Measurements from ENCODE around the gene BYSL.

DNA sequence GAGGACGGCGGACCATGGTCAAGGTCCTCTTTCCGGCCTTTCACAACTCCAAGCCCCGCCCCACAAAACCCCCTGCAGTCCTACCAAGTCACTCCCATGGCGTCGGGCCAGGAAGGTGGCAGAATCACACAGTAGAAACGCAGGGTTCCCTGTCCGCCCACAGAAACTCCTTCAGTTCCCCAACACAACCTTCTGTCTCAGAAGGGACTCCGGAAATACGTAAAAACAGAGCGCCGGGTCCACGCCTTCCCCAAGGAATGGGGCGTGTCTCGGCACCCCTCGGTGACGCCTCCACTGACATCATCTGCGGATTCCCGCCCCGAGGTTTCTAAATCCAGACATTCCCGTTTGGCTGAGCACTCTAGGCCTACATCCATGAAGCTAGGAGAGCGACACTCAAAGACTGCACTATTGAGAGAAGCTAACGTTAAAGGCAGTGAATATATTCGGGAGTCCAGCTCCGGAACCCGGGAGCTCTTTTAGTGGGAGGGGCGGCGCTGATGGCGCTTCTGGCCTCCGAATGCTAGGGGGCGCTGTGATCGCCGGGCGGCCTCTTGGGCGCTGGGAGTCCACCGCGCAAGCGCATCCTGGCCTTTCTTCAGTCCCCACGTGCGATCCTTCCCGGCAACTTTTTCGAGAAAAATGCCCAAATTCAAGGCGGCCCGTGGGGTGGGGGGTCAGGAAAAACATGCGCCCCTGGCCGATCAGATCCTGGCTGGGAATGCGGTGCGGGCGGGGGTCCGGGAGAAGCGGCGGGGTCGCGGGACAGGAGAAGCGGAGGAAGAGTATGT is at the start of gene BYSL, which contains the start of gene MED20:
- TF ChIP-seq RAD21 (IDR thresholded peaks at IDR 0.05): peak; percentile 45 to 55
- peak; percentile 86 to 96 for TF ChIP-seq GABPA (IDR thresholded peaks at IDR 0.05 in 1 of 2, conservative IDR thresholded peaks at IDR 0.05 in 1 of 2)
- peak; percentile 67 for TF ChIP-seq ATF3 (IDR thresholded peaks at IDR 0.05)
- TF ChIP-seq, protein P1, sequence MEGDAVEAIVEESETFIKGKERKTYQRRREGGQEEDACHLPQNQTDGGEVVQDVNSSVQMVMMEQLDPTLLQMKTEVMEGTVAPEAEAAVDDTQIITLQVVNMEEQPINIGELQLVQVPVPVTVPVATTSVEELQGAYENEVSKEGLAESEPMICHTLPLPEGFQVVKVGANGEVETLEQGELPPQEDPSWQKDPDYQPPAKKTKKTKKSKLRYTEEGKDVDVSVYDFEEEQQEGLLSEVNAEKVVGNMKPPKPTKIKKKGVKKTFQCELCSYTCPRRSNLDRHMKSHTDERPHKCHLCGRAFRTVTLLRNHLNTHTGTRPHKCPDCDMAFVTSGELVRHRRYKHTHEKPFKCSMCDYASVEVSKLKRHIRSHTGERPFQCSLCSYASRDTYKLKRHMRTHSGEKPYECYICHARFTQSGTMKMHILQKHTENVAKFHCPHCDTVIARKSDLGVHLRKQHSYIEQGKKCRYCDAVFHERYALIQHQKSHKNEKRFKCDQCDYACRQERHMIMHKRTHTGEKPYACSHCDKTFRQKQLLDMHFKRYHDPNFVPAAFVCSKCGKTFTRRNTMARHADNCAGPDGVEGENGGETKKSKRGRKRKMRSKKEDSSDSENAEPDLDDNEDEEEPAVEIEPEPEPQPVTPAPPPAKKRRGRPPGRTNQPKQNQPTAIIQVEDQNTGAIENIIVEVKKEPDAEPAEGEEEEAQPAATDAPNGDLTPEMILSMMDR (IDR thresholded peaks at IDR 0.05; ENCODE audit: low read depth, low read length, missing input control): peak; percentile 94
- TF ChIP-seq YY1 (IDR thresholded peaks at IDR 0.05): peak; percentile 78
- TF ChIP-seq REST (IDR thresholded peaks at IDR 0.05): peak; percentile 45
- peak; percentile 91 for TF ChIP-seq MAX (IDR thresholded peaks at IDR 0.05)
- peak; percentile 62 for TF ChIP-seq TAF1 (conservative IDR thresholded peaks at IDR 0.05)
- TF ChIP-seq, protein P2, sequence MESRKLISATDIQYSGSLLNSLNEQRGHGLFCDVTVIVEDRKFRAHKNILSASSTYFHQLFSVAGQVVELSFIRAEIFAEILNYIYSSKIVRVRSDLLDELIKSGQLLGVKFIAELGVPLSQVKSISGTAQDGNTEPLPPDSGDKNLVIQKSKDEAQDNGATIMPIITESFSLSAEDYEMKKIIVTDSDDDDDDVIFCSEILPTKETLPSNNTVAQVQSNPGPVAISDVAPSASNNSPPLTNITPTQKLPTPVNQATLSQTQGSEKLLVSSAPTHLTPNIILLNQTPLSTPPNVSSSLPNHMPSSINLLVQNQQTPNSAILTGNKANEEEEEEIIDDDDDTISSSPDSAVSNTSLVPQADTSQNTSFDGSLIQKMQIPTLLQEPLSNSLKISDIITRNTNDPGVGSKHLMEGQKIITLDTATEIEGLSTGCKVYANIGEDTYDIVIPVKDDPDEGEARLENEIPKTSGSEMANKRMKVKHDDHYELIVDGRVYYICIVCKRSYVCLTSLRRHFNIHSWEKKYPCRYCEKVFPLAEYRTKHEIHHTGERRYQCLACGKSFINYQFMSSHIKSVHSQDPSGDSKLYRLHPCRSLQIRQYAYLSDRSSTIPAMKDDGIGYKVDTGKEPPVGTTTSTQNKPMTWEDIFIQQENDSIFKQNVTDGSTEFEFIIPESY (IDR thresholded peaks at IDR 0.05): peak; percentile 77
- no peak for TF ChIP-seq EGR1 (IDR thresholded peaks at IDR 0.05; ENCODE audit: low read depth in 2 of 2)

Data from liver (tissue), 3 donors.